Activated CD4-positive, alpha-beta T cell treated with anti-CD3 and anti-CD28 coated beads for 36 hours (primary cell): ENCODE measurements around the gene KRT79. TPM values are rescaled to one million over a fixed set of nuclear protein-coding genes. Genes with fewer than 3 reads are reported as not detected.
"Not testable (repeated sequence)": the region's sequence is repeated elsewhere in the genome, so short reads cannot be mapped to it uniquely, and the experiment has no call there.

Experiments
- ATAC-seq: fragments of 200-7000 bp; cut with Tn5 transposase; one replicate; pipeline ENCODE4 v1.10.0; 2021; ENCODE audit warnings: mild to moderate bottlenecking, moderate library complexity
- CTCF ChIA-PET: fragments of 350-600 bp; sonication (Branson Sonifier 250); formaldehyde crosslinking; loops from one replicate; lab custom pipeline; 2021; ENCODE audit warnings: antibody characterized with exemption; lab: Charles Lee
- POLR2A ChIA-PET: fragments of 350-600 bp; sonication (Branson Sonifier 250); formaldehyde crosslinking; loops from one replicate; lab custom pipeline; 2021; ENCODE audit warnings: antibody characterized with exemption, inconsistent platforms; lab: Charles Lee
- DNase-seq: peaks from one replicate; pipeline ENCODE4 v3.0.0-alpha.2; 2020
- H3K27ac Mint-ChIP-seq: one replicate; pipeline ENCODE4 v1.8.0; 2021; ENCODE audit warnings: mixed read lengths
- H3K27me3 Mint-ChIP-seq: one replicate; pipeline ENCODE4 v1.8.0; 2021; ENCODE audit warnings: mixed read lengths
- H3K36me3 Mint-ChIP-seq: one replicate; pipeline ENCODE4 v1.8.0; 2021; ENCODE audit warnings: low read depth, mixed read lengths
- H3K4me1 Mint-ChIP-seq: one replicate; pipeline ENCODE4 v1.8.0; 2021; ENCODE audit warnings: mixed read lengths
- H3K4me3 Mint-ChIP-seq: one replicate; pipeline ENCODE4 v1.8.0; 2021; ENCODE audit warnings: mild to moderate bottlenecking, moderate library complexity, mixed read lengths
- H3K9me3 Mint-ChIP-seq: one replicate; pipeline ENCODE4 v1.8.0; 2021; ENCODE audit warnings: low read depth, mixed read lengths
- intact Hi-C, 2 experiments: fragments of 100-400 bp; cut with DNase I in 1 of 2; cut with micrococcal nuclease in 1 of 2; formaldehyde crosslinking; loops; one replicate each; pipeline versions ENCODE4 v1.14.2 to v1.15.1; 2022 to 2024; cut with DNase I, micrococcal nuclease
- total RNA-seq, 2 experiments: library from RNA; stranded (reverse); gene quantifications; one replicate each; pipeline ENCODE4 v1.2.3, GENCODE V29; 2021

The KRT79 gene
- total RNA-seq, 2 experiments from 2014 or later: 0.09 to 0.16 TPM

DNA sequence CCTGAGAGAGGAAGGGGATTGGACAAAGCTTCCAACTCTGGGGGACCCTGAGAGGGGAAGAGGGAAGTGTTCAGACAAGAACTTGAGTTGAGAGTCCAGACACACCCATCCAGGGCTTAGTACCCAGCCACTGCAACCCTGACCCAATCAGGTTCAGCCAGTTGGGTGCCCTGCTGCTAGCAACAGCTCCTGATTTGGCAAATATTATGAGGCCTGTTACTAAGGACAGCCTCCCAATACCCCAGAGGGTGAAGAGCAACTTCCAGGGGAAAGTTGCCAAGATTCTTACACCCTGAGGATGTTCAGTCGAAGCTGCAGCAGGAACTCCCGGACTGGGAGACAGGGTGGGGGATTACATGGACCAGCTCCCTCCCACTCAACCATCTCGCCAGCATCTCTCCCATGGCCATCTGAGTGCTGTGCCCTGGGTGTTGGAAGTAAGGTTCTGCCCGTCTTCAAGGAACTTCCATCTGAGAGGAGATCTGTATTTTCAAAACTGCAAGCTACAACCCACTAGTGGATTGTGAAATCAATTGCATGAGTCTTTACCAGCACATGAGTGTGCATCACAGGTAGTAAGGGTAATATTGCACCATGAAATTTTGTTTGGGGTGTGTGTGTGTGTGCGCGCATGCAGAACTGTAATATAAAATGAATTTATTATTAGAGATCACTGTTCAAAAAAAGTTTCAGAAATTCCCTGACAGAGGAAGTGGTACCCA, 26.2 kb upstream of the KRT79 start:
- POLR2A ChIA-PET: no interaction called here
- CTCF ChIA-PET: interaction anchor here (0.7 to 1.5 kb wide), 3 partner anchors 10 to 21 kb away, joined by 3 read pairs; no protein-coding TSS in a partner anchor
- H3K9me3 Mint-ChIP-seq: peaks cover 2% of the 10 kb centered on the region
- H3K36me3 Mint-ChIP-seq: no peaks in the 10 kb centered on the region
- ATAC-seq (no peak), DNase-seq (no peak)
- intact Hi-C loops: no loop called here
- no peaks in the 10 kb centered on the region for H3K4me1 Mint-ChIP-seq
- H3K27ac Mint-ChIP-seq: no peak overlapping the region
- no peak overlapping the region for H3K4me3 Mint-ChIP-seq
- no peaks in the 10 kb centered on the region for H3K27me3 Mint-ChIP-seq

DNA sequence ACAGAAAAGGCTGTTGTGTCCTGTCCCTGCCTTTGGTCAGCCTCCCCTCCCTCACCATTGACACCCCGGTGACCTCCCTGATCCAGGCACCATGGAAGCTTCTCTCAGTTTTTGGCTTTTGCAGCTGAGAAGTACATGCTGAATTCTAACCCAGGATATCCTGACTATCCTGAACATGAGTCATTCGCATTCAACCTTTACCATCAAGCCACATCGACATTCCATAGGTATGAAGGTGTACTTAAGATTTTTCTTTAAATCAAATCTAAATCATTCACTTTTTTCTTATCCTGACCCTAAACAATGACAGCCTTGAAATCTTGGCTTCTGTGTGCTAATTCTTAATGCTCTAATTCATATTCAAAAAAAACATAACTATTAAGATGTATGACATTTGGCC, 23.4 kb upstream of the KRT79 start:
- Mint-ChIP-seq H3K9me3 (peaks cover 2% of the 10 kb centered on the region), H3K4me1 (no peaks in the 10 kb centered on the region), H3K27me3 (peaks cover 3% of the 10 kb centered on the region), H3K4me3 (no peak overlapping the region), H3K36me3 (no peaks in the 10 kb centered on the region), H3K27ac (no peak overlapping the region)
- POLR2A ChIA-PET: no interaction called here
- ATAC-seq (no peak), DNase-seq (no peak)
- CTCF ChIA-PET: no interaction called here
- intact Hi-C loops: no loop called here

DNA sequence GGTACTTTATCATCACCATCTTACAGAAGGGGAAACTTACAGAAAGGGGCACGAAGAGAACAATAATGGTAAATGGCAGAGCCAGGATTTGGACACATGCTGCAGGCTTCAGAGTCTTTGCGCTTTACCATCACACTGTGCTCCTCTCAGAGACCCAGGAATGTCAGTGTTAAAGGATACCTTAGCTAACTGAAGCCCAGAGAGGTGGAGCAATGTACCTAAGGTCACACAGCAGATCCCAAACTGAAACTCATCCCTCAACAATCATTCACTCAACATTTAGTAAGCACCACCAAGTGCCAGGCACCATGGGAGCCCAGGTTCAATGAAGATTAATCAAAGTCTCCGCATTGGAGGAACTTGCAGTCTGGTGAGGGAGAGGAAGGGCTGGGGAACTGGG, 22.7 kb upstream of the KRT79 start:
- ATAC-seq (no peak), DNase-seq (no peak)
- Mint-ChIP-seq H3K36me3 (no peaks in the 10 kb centered on the region), H3K27ac (no peak overlapping the region), H3K27me3 (peaks cover 3% of the 10 kb centered on the region), H3K4me1 (no peaks in the 10 kb centered on the region), H3K4me3 (no peak overlapping the region), H3K9me3 (peaks cover 2% of the 10 kb centered on the region)
- ChIA-PET CTCF (no interaction called here), POLR2A (no interaction called here)
- intact Hi-C loops: no loop called here

DNA sequence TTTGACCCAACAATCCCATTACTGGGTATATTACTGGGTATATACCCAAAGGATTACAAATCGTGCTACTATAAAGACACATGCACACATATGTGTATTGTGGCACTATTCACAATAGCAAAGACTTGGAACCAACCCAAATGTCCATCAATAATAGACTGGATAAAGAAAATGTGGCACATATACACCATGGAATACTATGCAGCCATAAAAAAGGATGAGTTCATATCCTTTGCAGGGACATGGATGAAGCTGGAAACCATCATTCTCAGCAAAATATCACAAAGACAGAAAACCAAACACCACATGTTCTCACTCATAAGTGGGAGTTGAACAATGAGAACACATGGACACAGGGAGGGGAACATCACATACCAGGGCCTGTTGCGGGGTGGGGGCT, 22.0 kb upstream of the KRT79 start:
- ATAC-seq, POLR2A ChIA-PET: not testable (repeated sequence)
- CTCF ChIA-PET: interaction anchor here (0.8 kb wide), 1 partner anchor 10 kb away, joined by 3 read pairs; no protein-coding TSS in a partner anchor

DNA sequence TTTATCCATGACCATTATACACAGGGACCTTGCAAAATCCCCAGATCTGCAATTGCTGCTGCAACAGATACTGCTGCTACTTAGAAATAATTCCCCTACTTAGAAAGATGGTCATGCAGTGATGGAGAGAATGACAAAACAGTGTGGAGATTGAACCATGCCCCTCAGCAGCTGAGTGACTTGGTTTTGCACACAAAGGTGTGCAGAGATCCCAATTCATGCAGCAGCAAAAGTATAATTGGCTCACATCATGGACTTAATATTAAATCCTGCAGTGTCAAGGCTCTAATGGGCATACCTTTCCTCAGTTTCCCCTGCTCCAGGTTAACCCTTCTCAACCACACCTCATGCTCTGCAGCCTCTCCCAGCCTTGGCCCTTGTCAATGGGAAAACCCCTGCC, 17.7 kb upstream of the KRT79 start:
- POLR2A ChIA-PET: no interaction called here

More for the DNA sequence above, 22.0 kb upstream of the KRT79 start:
- H3K4me3 Mint-ChIP-seq, H3K9me3 Mint-ChIP-seq, H3K27ac Mint-ChIP-seq, DNase-seq, H3K27me3 Mint-ChIP-seq, intact Hi-C loops, H3K36me3 Mint-ChIP-seq, H3K4me1 Mint-ChIP-seq: not testable (repeated sequence)

DNA sequence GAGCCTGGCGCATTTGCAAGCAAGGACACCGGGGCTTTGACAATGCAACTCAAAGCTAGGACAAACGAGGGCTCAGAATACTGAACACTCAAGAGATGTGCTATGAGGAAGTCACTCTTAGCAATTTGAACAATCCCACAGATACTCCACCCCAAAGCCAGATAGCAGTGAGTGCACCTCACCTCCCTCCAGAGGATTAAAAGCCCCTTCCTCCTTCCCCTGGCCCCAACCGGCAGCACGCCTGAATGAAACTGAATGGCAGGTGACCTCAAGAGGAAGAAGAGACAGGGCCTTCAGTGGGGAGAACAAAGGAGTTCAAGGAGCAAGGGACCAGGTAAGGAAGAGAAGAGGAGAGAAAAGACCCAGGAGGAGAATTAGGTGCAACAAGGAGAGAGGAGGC, 16.6 kb upstream of the KRT79 start:
- ChIA-PET POLR2A (no interaction called here), CTCF (interaction anchor here (0.5 kb wide), 1 partner anchor 46 kb away, joined by 5 read pairs; no protein-coding TSS in a partner anchor)
- peaks cover under 1% of the 10 kb centered on the region for H3K9me3 Mint-ChIP-seq
- no peaks in the 10 kb centered on the region for H3K36me3 Mint-ChIP-seq
- H3K4me3 Mint-ChIP-seq: no peak overlapping the region
- intact Hi-C loops: no loop called here
- ATAC-seq: no peak
- peaks cover 3% of the 10 kb centered on the region for H3K27me3 Mint-ChIP-seq
- no peak overlapping the region for H3K27ac Mint-ChIP-seq
- H3K4me1 Mint-ChIP-seq: no peaks in the 10 kb centered on the region
- no peak for DNase-seq

More for the DNA sequence above, 17.7 kb upstream of the KRT79 start:
- H3K4me3 Mint-ChIP-seq: no peak overlapping the region
- H3K27me3 Mint-ChIP-seq: peaks cover 3% of the 10 kb centered on the region
- H3K9me3 Mint-ChIP-seq: peaks cover 2% of the 10 kb centered on the region
- no peak overlapping the region for H3K27ac Mint-ChIP-seq
- no peaks in the 10 kb centered on the region for H3K36me3 Mint-ChIP-seq
- ATAC-seq (no peak), DNase-seq (no peak)
- intact Hi-C loops: no loop called here
- CTCF ChIA-PET: interaction anchor here (0.8 to 1.1 kb wide), 2 partner anchors 10 to 19 kb away, joined by 3 to 4 read pairs; no protein-coding TSS in a partner anchor
- no peaks in the 10 kb centered on the region for H3K4me1 Mint-ChIP-seq

DNA sequence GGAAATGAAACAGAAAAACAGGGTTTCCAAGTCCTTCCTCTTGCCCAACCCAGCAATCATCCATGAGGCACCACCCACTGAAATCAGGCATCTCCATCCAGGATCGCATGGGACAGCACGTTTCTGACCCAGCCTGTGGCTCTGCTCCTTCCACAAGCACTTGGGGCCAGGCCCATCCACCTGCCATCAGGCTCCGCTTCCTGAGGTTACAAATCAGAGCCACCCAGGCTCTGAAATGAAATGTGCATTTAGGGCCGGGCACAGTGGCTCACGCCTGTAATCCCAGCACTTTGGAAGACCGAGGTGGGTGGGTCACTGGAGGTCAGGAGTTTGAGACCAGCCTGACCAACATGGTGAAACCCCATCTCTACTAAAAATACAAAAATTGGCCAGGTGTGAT, 15.4 kb upstream of the KRT79 start:
- Mint-ChIP-seq H3K4me3 (no peak overlapping the region), H3K27ac (no peak overlapping the region), H3K36me3 (no peaks in the 10 kb centered on the region), H3K9me3 (no peaks in the 10 kb centered on the region), H3K4me1 (no peaks in the 10 kb centered on the region), H3K27me3 (peaks cover 3% of the 10 kb centered on the region)
- ChIA-PET CTCF (no interaction called here), POLR2A (no interaction called here)
- ATAC-seq: no peak
- no peak for DNase-seq
- intact Hi-C loops: no loop called here

DNA sequence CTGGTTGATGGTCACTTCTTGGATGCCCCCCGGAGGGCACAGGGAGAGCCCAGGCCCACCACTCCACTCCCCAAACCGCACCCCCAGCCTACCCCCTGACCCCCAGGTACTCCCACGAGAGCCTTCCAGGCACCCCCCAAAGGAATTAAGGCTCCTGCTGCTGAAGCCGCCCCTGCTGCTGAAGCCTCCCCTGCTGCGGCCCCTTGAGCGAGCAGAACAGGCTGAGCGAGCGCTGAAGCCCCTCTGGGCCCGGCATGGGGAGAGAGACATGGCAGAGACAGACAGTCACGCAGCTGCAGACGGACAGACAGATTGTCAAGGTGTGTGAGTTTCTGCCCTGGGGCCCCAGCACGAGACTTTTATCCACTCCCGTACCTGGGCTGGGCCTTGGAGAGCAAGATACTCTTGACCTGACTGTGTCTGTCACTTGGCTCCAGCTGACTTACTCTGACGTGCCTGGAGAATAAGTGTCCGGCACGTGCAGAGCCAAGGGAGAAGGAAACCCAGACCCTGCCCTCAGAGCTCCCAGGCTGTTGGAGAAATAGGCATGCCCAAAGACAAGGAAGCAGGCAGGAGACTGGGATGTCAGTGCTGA, 14.6 kb upstream of the KRT79 start, which contains the start of gene KRT78:
Gene KRT78 (minus strand): TSS at position 334 of the 595 bp plus-strand sequence. CDS start 64 bp downstream, at position 270.
- ChIA-PET POLR2A (no interaction called here), CTCF (no interaction called here)
- no peaks in the 10 kb centered on the region for H3K36me3 Mint-ChIP-seq
- no peak within 1 kb of the TSS for H3K27ac Mint-ChIP-seq
- H3K4me1 Mint-ChIP-seq: no peaks in the 10 kb centered on the region
- peaks cover 3% of the 10 kb centered on the region for H3K27me3 Mint-ChIP-seq
- DNase-seq: no peak
- H3K4me3 Mint-ChIP-seq: no peak within 1 kb of the TSS
- ATAC-seq: no peak
- H3K9me3 Mint-ChIP-seq: no peaks in the 10 kb centered on the region
- intact Hi-C loops: no loop called here

DNA sequence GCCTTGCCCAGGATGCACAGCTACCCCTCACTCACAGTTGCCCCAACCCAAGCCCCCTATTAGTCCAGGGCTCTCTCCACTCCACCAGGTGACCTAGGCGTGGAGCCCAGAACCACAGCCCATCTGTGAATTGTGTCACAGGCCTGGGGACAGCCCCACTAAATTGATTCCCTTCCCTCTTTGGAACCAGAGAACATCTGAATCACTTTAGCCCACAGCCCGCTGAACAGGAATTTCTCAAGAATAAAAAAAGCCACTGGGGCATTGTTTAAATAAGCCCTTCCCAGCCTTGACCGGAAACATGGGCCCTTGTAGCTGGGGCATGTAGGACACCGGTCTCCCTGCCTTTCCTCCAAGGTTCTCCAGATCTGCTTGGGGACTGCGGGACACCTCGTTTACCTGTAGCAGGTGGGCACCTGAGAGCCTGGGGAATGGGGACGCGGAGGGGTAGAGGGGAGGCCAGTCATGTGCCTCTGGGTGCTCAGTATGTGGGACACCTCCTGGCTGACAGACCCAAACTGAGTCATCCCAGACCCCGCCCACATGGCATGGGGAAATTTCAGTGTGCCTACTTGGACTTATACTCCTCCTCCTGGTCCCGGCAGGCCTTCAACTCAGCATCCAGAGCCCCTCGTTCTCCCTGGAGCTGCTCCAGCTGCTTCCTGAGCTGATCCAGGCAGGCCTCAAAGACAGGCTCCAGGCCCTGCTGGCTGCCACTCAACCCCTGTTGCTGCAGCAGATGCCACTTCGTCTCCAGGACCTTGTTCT, 13.4 kb upstream of the KRT79 start:
- CTCF ChIA-PET: no interaction called here
- H3K36me3 Mint-ChIP-seq: no peaks in the 10 kb centered on the region
- H3K4me1 Mint-ChIP-seq: no peaks in the 10 kb centered on the region
- no peak overlapping the region for H3K4me3 Mint-ChIP-seq
- no peak overlapping the region for H3K27ac Mint-ChIP-seq
- H3K27me3 Mint-ChIP-seq: no peaks in the 10 kb centered on the region
- POLR2A ChIA-PET: no interaction called here
- no peak for DNase-seq
- intact Hi-C loops: no loop called here
- ATAC-seq: no peak
- no peaks in the 10 kb centered on the region for H3K9me3 Mint-ChIP-seq

DNA sequence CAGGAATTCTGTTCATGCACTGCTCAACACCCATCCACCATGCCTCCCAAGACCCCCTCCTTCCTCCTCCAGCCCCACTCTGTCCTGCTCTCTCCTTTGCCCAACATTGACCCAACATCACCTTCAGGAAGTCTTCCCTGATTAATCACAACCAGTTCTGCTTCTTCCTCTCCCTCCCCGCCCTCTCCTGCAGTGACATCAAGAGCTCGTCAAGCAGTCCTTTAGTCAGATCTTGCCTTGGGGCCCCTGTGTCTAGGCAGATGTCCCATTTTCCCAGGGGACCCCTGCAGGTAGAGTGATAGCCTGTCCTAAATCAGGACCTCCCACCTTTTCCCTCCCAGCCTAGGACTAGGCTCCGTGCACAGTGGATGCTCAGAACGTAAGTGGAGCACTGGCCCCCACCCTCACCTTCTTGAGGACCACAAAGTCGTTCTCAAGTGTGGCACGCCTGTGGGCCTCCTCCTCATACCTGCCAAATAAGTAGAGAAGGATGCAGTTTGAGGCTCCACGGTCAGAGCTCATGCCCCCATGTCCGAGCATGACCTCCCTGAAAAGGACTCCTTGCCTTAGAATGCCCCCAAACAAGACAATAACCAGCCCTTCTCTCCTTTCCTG, 12.4 kb upstream of the KRT79 start:
- Mint-ChIP-seq H3K4me1 (peaks cover 4% of the 10 kb centered on the region), H3K27me3 (no peaks in the 10 kb centered on the region), H3K9me3 (no peaks in the 10 kb centered on the region), H3K36me3 (no peaks in the 10 kb centered on the region), H3K4me3 (no peak overlapping the region), H3K27ac (no peak overlapping the region)
- DNase-seq: no peak
- ChIA-PET CTCF (interaction anchor here (0.7 to 0.8 kb wide), 2 partner anchors 22 to 160 kb away, joined by 3 to 5 read pairs; partner anchors contain the start of gene EIF4B), POLR2A (no interaction called here)
- intact Hi-C loops: no loop called here
- no peak for ATAC-seq

DNA sequence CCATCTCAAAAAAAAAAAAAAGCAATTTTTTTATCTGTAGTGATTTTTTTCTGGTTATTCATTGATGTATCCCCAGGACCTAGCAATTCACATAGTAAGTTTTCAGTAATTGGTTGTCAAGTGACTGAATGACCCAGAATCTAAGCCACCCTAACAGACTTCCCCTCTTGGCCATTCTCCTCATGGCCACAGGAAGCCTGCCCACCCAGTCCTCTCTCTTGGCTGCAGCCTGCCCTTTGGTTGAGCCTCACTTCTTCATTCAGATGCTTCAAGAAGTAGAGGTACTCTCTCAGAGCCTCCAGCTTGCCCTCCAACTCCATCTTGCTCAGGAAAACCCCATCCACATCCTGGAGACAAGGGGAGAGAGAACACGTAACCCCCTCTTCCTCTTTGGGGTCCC, 11.8 kb upstream of the KRT79 start:
- intact Hi-C loops: no loop called here
- no peak for DNase-seq
- Mint-ChIP-seq H3K4me1 (peaks cover 4% of the 10 kb centered on the region), H3K9me3 (no peaks in the 10 kb centered on the region), H3K4me3 (no peak overlapping the region), H3K27me3 (no peaks in the 10 kb centered on the region), H3K36me3 (no peaks in the 10 kb centered on the region), H3K27ac (no peak overlapping the region)
- POLR2A ChIA-PET: no interaction called here
- CTCF ChIA-PET: interaction anchor here (0.7 to 0.8 kb wide), 2 partner anchors 22 to 160 kb away, joined by 3 to 5 read pairs; partner anchors contain the start of gene EIF4B
- ATAC-seq: no peak
